Large intestine (tissue), 3 donors: ENCODE results near the gene CDAN1. TPM values are rescaled to one million over a fixed set of nuclear protein-coding genes. Genes with fewer than 3 reads are reported as not detected.

Experiments
- DNase-seq, 2 donors: peaks; one replicate each; pipeline versions ENCODE4 v3.0.0 to v3.0.0-alpha.2; 2013
- H3K27ac ChIP-seq: one replicate; pipeline ENCODE4 v1.5.1; 2013; ENCODE audit warnings: low read length
- H3K27me3 ChIP-seq: 2 replicates; pipeline ENCODE4 v1.6.1; 2013; ENCODE audit warnings: low read length; ENCODE audit not compliant: control insufficient read depth, insufficient read depth
- H3K36me3 ChIP-seq: 2 replicates; pipeline ENCODE4 v1.6.1; 2013; ENCODE audit warnings: low read length; ENCODE audit not compliant: control insufficient read depth, insufficient read depth
- H3K4me1 ChIP-seq: one replicate; pipeline ENCODE4 v1.6.1; 2013; ENCODE audit warnings: low read length; ENCODE audit not compliant: control insufficient read depth, insufficient read depth
- H3K4me3 ChIP-seq: one replicate; pipeline ENCODE4 v1.5.1; 2013; ENCODE audit warnings: low read length
- H3K9me3 ChIP-seq: one replicate; pipeline ENCODE4 v1.6.1; 2013; ENCODE audit warnings: mild to moderate bottlenecking, low read depth, low read length, moderate library complexity; ENCODE audit not compliant: control insufficient read depth
- WGBS: methylation state at CpG from one replicate; pipeline ENCODE4 v1.1.5; 2013; ENCODE audit warnings: low lambda C conversion rate; ENCODE audit not compliant: insufficient coverage; 5-methylcytosine and 5-hydroxymethylcytosine counted together
- polyA plus RNA-seq: library from polyadenylated mRNA; unstranded; fragments of 120-200 nt; gene quantifications from one replicate; pipeline ENCODE4 v1.2.1, GENCODE V29; 2013

Gene CDAN1
- polyA plus RNA-seq, 1 donor: 18.0 TPM

GRCh38 chr15:42716125-42716524 is 20.8 kb downstream of the CDAN1 start:
- DNase-seq: no peak
- no peak overlapping the region for H3K27ac ChIP-seq
- H3K36me3 ChIP-seq: peaks cover 28% of the 10 kb centered on the region

GRCh38 chr15:42712584-42712983 is 24.3 kb downstream of the CDAN1 start:
- Histone ChIP-seq H3K27me3 (no peaks in the 10 kb centered on the region), H3K4me1 (no peaks in the 10 kb centered on the region), H3K27ac (no peak overlapping the region), H3K4me3 (no peak overlapping the region), H3K36me3 (peaks cover 3% of the 10 kb centered on the region), H3K9me3 (no peaks in the 10 kb centered on the region)
- no CpG with 5 or more reads among the region's 4 CpGs for WGBS
- no peak for DNase-seq

More at GRCh38 chr15:42716125-42716524, 20.8 kb downstream of the CDAN1 start:
- Histone ChIP-seq H3K9me3 (no peaks in the 10 kb centered on the region), H3K4me3 (no peak overlapping the region), H3K4me1 (no peaks in the 10 kb centered on the region), H3K27me3 (no peaks in the 10 kb centered on the region)
- no CpG with 5 or more reads among the region's 5 CpGs for WGBS

GRCh38 chr15:42711746-42712145 is 25.2 kb downstream of the CDAN1 start:
- Histone ChIP-seq H3K4me3 (no peak overlapping the region), H3K36me3 (no peaks in the 10 kb centered on the region), H3K27me3 (no peaks in the 10 kb centered on the region), H3K27ac (no peak overlapping the region), H3K9me3 (no peaks in the 10 kb centered on the region), H3K4me1 (no peaks in the 10 kb centered on the region)
- no peak for DNase-seq
- no CpG with 5 or more reads among the region's 3 CpGs for WGBS

- Histone ChIP-seq H3K27me3 (no peaks in the 10 kb centered on the region), H3K9me3 (no peaks in the 10 kb centered on the region), H3K27ac (no peak overlapping the region), H3K4me1 (no peaks in the 10 kb centered on the region), H3K4me3 (no peak overlapping the region), H3K36me3 (no peaks in the 10 kb centered on the region)
- DNase-seq: no peak
- no CpG with 5 or more reads among the region's 2 CpGs for WGBS
Measured at GRCh38 chr15:42710662-42711061, 26.3 kb downstream of the CDAN1 start.

GRCh38 chr15:42707873-42708544 is 28.9 kb downstream of the CDAN1 start:
- no peaks in the 10 kb centered on the region for H3K9me3 ChIP-seq
- no peak for DNase-seq
- no peaks in the 10 kb centered on the region for H3K4me1 ChIP-seq
- no peaks in the 10 kb centered on the region for H3K36me3 ChIP-seq
- WGBS: 86% methylated on average over 1 of the region's 3 CpGs
- no peaks in the 10 kb centered on the region for H3K27me3 ChIP-seq
- no peak overlapping the region for H3K27ac ChIP-seq
- no peak overlapping the region for H3K4me3 ChIP-seq

- no peak for DNase-seq
- WGBS: 100% methylated on average over 1 of the region's 2 CpGs
- Histone ChIP-seq H3K36me3 (no peaks in the 10 kb centered on the region), H3K27ac (no peak overlapping the region), H3K9me3 (no peaks in the 10 kb centered on the region), H3K4me3 (no peak overlapping the region), H3K4me1 (no peaks in the 10 kb centered on the region), H3K27me3 (no peaks in the 10 kb centered on the region)
Measured at GRCh38 chr15:42707068-42707467, 29.9 kb downstream of the CDAN1 start.

GRCh38 chr15:42705336-42705735 is 31.6 kb downstream of the CDAN1 start:
- no peak for DNase-seq
- no peak overlapping the region for H3K27ac ChIP-seq
- H3K36me3 ChIP-seq: peaks cover 3% of the 10 kb centered on the region
- H3K27me3 ChIP-seq: no peaks in the 10 kb centered on the region
- no CpG with 5 or more reads among the region's 5 CpGs for WGBS
- H3K4me1 ChIP-seq: no peaks in the 10 kb centered on the region
- H3K4me3 ChIP-seq: no peak overlapping the region
- no peaks in the 10 kb centered on the region for H3K9me3 ChIP-seq

- H3K27ac ChIP-seq: no peak overlapping the region
- WGBS: no CpG with 5 or more reads among the region's 4 CpGs
- peaks cover 3% of the 10 kb centered on the region for H3K36me3 ChIP-seq
- no peak overlapping the region for H3K4me3 ChIP-seq
- no peaks in the 10 kb centered on the region for H3K4me1 ChIP-seq
- peak; percentile 45 to 49 for DNase-seq
- H3K27me3 ChIP-seq: no peaks in the 10 kb centered on the region
- H3K9me3 ChIP-seq: no peaks in the 10 kb centered on the region
Measured at GRCh38 chr15:42704492-42704926, 32.4 kb downstream of the CDAN1 start.

- DNase-seq: no peak
- no CpG with 5 or more reads among the region's 5 CpGs for WGBS
- Histone ChIP-seq H3K27ac (no peak overlapping the region), H3K4me1 (no peaks in the 10 kb centered on the region), H3K27me3 (no peaks in the 10 kb centered on the region), H3K36me3 (peaks cover 20% of the 10 kb centered on the region), H3K4me3 (no peak overlapping the region), H3K9me3 (no peaks in the 10 kb centered on the region)
Measured at GRCh38 chr15:42696626-42697025, 40.3 kb downstream of the CDAN1 start.

- Histone ChIP-seq H3K4me1 (no peaks in the 10 kb centered on the region), H3K27me3 (no peaks in the 10 kb centered on the region), H3K36me3 (peaks cover 20% of the 10 kb centered on the region), H3K9me3 (no peaks in the 10 kb centered on the region), H3K27ac (no peak overlapping the region), H3K4me3 (no peak overlapping the region)
- DNase-seq: no peak
- no CpG with 5 or more reads among the region's 6 CpGs for WGBS
Measured at GRCh38 chr15:42695527-42696071, 41.3 kb downstream of the CDAN1 start.

- Histone ChIP-seq H3K36me3 (peaks cover 22% of the 10 kb centered on the region), H3K4me1 (no peaks in the 10 kb centered on the region), H3K27me3 (no peaks in the 10 kb centered on the region), H3K4me3 (no peak overlapping the region), H3K9me3 (no peaks in the 10 kb centered on the region), H3K27ac (no peak overlapping the region)
- no CpG with 5 or more reads among the region's 10 CpGs for WGBS
- no peak for DNase-seq
Measured at GRCh38 chr15:42694398-42694797, 42.5 kb downstream of the CDAN1 start.
